ENCODE data around the gene COL26A1.
"Not testable (repeated sequence)": the region's sequence is repeated elsewhere in the genome, so short reads cannot be mapped to it uniquely, and the experiment has no call there.

The COL26A1 gene

DNA sequence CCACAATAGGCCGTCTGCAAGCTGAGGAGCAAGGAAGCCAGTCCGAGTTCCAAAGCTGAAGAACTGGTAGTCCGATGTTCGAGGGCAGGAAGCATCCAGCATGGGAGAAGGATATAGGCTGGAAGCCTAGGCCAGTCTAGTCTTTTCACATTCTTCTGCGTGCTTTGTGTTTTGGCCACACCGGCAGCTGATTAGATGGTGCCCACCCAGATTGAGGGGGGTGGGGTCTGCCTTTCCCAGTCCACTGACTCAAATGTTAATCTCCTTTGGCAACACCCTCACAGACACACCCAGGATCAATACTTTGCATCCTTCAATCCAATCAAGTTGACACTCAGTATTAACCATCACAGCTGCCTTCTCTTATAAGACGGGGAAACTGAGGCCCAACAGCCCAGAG is 142.8 kb downstream of the COL26A1 start:
- not testable (repeated sequence) for DNase-seq

DNA sequence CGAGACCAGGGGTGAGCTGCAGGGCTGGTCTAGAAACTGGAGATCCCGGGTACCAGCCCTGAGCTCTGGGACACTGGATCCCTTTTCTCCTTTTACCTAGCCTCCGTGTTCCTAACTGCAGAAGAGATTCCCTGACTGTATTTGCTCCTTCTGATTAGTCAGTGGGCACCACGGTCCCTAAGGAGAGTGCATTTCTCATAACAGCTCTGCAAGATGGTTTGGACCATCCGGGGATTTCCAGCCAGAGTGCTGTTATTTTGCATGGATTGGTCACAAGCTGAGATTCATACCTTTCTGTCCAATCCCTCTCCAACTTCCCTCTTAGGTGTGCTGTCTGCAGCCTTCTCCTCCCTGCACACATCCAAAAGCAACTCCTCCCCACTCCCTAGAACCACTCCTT is 143.9 kb downstream of the COL26A1 start:
- no peak for DNase-seq

DNA sequence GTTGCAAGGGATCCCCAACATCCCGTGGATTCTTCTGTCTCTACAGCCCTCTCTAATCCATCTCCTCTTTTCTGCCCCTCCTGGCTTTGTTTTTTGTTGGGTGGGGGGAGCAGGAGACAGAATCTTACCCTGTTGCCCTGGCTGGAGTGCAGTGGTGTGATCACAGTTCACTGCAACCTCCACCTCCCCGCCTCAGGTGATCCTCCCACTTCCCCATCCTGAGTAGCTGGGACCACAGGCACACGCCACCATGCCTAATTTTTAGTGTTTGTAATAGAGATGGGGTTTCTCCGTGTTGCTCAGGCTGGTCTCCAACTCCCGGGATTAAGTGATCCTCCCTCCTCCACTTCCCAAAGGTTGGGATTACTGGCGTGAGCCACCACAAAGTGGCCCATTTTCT is 144.7 kb downstream of the COL26A1 start:
- DNase-seq: no peak

DNA sequence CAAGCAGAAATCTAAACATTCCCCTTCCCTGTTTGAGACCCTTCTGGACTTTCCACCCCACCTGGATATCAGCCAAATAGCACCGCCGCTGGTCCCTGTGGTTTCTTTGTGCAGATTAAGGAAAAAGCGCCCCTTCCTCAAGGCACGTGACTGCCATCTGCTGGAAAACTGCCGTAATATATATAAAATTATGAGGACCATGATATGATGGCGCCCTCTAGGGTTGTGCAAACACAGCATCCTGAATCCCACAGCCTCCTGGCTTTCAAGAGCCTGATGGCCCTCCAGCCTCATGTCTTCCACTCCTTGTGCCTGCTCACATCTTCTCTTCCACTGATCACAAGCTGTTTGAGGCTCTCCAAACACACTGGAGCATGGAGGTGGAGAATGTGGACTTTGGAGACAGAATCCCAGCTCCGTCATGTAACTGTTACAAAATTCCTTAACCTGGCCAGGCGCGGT is 145.1 kb downstream of the COL26A1 start:
- peak; percentile 30 for DNase-seq

DNA sequence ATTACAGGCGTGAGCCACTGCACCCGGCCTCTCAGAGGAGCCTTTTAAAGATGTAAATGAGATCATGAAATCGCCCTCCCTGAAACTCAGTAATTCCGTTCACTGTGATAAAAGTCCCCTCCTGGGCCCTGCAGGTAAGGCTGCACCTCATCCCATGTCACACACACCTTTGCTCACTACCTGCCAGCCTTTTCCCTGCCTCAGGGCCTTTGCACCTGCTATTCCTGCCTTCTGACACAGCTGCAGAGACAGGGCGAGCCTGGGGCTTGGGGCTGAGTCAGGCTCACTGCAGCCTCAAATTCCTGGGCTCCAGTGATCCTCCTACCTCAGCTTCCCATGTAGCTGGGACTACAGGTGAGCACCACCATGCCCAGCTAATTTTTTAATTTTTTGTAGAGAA is 147.6 kb downstream of the COL26A1 start:
- no peak for DNase-seq

DNA sequence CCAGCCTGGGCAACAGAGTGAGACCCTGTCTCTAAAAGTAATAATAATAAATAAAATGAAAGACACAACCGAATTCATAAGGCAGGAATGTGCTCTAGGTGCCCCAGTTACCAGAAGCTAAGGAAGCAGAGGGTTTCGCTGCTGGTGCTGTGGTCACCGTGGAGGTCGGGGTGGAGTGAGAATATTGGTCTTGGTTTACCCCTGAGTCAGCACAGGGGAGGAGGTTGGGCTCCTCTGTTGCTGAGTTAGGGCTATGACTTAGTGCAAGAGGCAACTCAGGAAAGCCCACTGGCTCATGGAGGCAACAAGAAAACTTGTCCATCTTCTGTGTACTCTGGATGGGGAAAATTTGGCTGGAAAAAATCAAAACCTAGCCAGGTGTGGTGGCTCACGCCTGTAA is 149.3 kb downstream of the COL26A1 start:
- DNase-seq: no peak

DNA sequence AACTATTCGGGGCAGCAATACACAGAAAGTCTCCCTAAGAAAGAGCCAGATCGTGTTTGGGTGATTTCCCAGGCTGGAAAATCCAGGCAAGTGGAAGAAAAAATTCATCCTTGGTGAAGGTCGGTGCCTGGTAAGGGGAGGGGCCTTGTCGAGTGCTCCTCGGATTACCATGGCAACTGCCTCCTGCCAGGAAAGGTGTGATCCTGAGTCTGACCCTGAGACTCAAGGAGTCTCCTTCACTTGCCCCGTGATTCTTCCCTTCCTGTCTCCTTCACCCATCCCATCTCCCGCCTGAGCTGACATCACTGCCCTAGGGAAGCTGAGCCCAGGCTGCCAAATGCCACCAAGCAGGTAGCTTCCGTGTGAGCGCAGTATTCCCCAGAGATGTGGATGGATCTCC is 154.2 kb downstream of the COL26A1 start:
- DNase-seq: no peak

DNA sequence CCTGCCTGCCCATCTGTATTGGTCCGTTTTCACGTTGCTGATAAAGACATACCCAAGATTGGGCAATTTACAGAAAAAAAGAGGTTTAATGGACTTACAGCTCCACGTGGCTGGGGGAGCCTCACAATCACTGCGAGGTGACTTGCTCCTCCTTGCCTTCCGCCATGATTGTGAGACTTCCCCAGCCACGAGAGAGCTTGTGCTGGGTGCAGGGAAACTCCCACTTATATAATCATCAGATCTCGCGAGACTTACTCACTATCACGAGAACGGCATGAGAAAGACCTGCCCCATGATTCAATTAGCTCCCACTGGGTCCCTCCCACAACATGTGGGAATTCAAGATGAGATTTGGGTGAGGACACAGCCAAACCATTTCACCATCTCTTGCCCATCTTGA is 154.6 kb downstream of the COL26A1 start:
- no peak for DNase-seq

DNA sequence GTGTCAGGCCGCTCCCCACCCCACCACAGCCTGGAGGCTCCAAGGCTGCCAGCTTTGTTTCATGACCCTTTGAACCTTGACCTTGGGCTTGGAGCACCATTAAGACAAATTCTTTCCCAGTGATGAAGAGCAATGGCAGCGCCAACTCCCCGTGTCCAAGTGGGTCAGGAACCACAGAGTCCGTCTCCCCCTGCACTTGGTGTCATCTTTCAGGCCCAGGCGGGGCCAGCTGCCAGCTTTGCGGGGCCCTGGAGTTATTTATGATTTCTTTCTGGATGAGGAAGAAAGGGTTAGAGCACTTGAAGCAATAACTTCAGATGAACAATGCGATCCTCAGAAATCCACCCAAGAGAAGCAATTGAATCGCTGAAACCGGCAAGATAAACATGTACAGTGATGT is 155.7 kb downstream of the COL26A1 start:
- no peak for DNase-seq

DNA sequence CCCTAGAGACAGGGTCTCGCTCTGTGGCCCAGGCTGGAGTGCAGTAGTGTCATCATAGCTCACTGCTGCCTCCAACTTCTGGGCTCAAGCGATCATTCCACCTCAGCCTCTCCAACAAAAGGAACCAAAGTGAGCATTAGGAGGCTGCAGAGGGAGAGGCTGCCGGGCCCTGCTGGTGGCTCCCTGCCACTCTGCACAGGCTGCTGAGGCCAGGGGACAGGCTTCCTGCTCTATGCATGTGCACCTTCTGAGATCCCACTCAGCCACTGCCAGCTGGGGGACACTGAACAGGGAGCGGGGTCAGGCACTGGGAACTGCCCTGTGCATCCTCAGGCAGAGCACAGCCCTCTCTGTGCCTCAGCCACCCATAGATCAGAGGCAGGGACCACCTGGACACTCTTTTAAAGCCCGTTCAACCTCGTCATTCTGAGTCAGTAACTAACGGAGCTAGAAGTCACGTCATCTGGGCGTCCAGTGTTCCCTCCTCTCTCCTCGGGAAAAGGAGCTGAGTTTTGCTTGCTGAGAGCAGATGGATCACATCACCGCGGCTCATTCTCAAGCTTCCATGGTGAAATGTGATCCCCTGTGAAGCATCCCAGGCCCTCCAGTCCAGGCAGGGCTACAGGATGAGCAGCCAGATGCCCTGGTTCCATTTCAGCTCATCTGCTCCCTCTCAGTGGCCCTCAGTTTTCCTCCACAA is 156.8 kb downstream of the COL26A1 start:
- no peak for DNase-seq

DNA sequence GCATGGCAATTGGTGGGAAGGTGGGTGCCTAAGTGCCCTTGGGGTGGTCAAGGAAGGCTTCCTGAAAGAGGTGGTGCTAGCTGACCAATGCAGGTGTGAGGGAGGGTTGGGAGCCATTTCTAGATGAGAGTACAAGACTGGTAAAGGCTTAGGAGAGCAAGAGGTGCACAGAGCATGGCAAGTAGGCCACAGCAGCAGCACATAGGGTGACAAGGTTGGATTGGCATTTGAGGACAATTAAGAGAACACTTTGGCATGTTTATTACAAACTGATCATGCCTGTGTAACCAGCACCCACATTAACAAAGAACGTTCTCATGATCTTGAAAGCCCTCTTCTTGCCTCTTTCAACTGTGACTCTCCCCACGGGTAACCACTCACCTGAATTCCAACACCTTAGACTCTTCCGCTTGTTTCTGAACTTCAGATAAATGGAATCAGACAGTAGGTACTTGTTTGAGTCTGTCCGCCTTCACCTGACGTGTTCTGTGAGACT is 158.8 kb downstream of the COL26A1 start:
- no peak for DNase-seq

DNA sequence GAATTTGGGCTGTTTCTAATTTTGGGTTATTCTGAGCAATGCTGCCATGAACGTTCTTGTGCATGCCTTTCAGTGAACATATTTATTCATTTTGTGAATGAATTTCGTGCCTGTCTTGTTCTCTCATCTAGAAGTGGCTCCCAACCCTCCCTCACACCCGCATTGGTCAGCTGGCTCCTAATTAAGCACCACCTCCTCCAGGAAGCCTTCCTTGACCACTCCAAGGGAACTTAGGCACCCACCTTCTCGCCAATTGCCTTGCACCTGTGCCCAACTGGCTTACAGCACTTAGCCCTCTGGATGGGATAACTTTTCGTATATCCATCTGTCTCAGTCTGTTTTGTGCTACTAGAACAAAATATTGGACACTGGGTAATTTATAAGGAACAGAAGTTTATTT is 159.3 kb downstream of the COL26A1 start:
- no peak for DNase-seq

DNA sequence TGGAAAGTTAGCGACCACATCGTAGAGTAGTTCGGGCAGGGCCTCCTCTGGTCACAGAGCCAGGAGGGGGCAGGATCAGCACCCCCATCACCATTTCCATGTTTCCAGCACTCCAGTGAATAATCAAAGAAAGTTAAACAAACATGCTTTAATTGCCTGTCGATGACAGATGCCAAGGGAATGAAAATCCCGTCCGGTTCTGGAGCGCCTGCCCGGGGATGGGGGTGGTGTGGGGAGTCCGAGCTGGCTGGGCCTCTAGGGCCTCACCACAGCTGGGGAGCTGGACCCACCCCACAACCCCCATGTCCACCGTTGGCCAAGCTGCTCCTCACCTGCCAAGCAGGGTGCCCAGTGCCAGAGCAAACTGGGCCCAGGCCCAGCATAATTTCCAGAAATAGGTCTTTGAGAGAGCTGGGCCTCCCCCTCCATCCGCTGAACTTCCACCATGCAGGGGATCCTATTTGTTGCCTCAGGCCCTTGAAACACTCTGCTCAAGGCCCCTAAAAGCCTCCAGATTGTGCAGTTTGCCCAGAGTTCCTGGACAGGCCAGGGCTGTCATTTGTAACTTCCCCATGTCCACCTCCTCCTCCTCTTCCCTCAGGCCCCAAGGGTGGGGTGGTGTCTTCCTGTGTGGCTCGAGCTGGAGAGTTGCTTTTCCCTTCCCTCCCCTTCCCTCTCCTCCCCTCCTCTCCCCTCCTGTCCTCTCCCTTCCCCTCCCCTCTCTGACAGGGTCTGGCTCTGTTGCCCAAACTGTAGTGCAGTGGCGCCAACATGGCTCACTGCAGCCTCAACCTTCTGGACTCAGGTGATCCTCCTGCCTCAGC is 165.4 kb downstream of the COL26A1 start:
- DNase-seq: no peak

DNA sequence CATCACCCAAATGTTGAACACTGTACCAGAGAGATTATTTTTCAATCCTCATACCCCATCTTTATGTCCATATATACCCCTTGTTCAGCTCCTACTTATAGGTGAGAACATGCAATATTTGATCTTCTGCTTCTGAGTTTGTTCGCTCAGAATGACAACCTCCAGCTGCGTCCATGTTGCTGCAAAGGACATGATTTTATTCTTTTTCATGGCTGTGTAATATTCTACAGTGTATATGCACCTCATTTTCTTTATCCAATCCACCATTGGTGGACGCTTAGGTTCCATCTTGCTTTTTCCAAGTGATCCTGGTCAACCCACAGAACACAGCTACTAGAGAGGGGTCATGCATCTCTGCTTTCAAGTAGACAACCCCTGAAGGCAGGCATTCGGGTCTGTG is 166.9 kb downstream of the COL26A1 start:
- DNase-seq: no peak

DNA sequence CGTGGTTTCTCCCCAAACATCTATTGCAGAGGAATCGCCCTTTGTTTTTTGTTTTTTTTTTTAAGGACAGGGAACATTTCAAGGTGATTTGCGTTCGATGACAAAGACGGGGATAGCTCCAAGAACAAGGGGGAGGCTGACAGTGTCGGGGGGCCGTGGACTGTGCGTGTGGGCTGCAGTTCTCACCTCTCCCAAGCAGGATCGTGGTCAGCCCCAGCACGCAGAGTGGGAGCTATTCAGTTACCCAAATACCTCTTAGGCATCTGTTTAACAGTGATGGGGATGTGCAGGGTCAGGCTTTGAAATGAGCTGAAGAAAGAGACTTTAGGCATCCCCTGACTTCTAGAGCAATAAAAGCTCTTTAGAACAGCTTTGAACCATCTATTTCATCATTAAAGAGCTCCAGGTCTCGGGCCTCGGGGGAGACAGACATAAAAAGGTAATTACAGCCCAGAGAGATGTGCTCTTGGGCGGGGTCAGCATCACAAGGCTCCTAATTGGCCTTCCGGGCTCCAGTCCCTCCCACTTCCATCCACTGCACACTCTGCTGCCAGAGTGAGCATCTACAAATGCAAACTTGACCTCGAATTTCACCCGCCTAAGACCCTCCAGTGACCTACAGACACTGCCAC is 169.2 kb downstream of the COL26A1 start:
- no peak for DNase-seq

DNA sequence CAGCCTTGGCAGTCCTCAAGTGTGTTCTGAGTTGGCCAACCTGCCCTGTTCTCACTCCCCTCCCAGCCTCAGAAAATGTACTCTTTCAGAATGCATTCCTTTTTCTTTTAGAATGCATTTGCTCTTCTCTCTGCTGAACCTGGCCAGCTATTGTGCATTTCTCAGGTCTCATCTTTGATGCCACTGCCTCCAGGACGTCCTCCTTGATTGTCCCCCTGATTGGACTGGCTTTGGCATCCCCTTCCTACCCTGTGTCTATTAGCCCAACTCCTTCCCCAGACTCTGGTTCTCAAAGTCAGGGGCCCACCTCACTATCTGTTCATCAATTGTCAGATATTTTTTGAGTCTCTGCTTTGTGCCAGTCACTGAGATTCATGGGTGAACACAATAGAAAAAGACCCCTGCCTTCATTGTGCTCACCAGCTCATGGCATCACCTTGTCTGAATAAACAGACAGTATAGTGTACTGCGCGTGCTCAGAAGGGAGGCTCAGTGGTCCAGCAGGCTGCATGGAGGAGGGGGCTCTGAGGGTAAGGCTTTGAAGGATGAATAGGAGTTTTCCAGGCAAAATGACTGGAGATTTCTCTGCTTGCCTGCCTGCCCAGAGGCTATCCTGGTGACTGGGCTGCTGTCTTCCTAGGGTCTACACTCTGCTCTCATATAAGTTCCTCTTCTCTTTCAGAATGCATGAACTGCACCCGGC is 169.9 kb downstream of the COL26A1 start:
- no peak for DNase-seq

DNA sequence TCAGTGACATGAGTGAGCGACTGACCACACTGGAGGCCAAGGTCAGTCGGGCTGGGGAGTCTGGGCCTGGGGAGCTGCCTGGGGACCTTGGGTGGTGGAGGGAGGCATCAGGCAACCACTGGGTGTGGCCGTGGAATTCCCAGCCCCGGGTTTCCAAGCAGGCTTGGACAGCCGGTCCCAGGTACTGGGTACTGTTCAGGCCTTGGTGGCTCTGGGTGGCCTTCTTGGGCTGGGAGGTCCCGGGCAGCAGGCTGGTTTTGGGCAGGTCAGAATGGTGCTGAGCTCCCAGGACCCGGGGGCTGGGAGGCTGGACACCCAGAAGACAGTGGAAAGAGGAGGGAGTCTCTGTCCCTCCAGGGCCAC is 170.4 kb downstream of the COL26A1 start:
- no peak for DNase-seq

DNA sequence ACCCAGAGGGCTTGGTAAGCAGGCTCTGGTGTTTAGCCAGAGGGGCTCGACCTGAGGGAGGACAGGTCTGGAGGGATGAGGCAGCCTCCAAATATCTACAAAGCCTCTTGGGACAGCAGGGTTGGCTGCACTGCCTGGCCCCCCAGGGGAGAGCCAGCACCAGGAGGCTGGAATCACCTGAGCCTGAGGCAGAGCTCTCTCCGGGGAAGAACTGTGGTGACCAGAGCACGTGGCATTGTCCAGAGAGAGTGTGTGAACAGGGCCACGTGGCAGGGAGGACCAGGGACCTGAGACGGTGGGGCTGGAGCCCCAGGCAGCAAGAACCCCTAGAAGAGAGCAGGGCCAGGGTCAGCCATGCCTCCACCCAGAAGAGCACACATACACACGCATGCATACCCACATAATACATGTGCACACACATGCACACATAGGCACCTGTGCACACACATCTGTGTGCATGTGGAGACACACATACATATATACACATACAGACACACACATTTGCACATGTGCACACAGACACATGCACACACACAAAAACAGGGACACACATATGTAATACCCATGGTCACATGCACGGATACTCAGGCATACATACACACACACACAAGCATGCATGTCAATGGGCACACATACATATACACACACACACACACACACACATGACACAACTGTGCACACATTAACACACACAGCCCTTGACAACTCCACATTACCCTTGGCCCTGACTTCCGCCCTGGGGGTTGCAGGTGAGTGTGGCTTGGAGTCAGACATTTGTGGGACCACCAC is 171.5 kb downstream of the COL26A1 start:
- no peak for DNase-seq

DNA sequence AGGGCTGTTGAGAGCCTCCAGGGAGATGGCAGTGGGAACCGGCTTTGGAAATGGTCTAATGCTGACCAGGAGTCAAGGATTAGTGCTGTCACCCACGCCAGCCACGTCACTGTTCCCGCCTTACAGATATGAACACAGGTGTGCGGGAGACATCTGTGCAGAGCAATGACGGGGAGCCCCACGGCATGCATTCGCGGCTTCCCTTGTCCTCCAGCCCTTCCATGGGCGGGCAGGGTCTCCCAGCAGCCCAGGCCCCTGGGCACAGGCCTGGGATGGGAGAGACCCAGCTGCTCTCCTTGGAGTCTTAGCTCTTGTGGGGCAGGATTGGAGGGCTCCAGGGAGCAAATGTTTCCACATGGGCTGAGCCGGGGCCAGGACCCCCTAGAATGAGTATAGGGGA is 172.2 kb downstream of the COL26A1 start:
- no peak for DNase-seq

DNA sequence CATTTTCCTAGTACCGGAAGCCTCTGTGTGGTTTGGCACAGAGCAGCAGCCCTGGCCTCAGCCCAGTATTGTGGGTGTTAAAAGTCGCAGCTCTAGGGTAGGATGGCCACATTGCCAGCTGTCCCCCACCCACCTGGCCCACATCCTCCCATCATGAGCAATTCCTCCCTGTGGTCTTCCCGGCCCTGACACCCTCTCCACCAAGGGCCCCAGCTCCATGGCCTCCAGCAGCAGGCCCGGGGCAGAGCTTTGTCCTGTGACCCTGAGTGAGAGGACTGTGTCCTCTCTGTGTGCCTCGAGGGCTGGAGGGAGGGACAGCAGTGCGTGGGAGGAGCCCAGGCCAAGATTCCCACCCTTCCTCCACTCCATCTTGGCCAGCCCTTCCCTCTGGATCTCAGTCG is 172.7 kb downstream of the COL26A1 start:
- DNase-seq: no peak

DNA sequence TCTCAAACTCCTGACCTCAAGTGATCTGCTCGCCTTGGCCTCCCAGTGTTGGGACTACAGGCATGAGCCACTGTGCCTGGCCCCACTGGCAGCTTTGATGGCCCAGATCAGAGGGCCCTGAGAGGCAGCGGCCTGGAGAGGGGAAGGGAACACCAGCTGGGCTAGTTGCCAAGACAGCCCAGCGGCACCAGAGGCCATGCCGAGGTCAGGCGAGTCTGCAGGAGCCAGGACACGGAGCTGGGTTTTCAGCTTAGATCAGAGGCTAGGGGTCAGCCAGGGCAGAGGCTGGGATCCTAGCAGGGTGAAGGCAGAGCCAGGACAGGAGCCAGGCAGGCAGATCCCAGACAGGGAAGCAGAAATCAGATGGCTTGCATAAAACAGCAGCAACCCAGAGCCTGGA is 173.6 kb downstream of the COL26A1 start:
- DNase-seq: no peak

DNA sequence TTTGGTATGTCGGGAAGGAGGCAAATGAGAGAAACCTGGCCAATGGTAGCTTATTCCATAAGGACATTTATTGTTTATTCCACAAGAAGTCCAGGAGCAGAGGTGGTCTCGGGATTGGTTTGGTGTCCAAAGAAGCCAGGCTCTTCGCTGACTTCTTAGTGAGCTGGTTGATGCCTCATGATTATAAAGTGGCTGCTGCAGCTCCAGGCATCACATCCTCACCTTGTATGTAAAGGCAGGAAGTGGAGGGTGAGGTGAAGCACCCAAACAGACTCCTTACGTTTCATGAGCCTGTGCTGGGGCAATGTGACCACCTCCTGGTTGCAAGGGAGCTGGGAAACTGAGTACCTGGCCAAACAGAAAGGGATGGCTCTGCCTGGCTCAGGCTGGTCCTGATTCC is 174.0 kb downstream of the COL26A1 start:
- no peak for DNase-seq
